ENCODE results near the gene ERFL. TPM values are rescaled to one million over a fixed set of nuclear protein-coding genes. Genes with fewer than 3 reads are reported as not detected.

Gene ERFL
- total and polyA plus RNA-seq, 2 of the 8 experiments (the other 6 are each of a cell fraction or from before 2014, with no cell fraction given): 0.12 TPM; not detected in 1

- H2BK12ac ChIP-seq (ENCODE audit: low read depth, low read length): peak overlapping the region; percentile 84; the same call in 1 of the 2 replicates
- H3K4ac ChIP-seq (replicated peaks; ENCODE audit: insufficient read length, low read depth, low read length): no peak overlapping the region
- no peak overlapping the region for H3K23ac ChIP-seq (ENCODE audit: insufficient read length)
- DNase-seq (ENCODE audit: low read depth in 1 of 2, low spot score in 2 of 2): no peak
- TF ChIP-seq SIRT6 (IDR thresholded peaks at IDR 0.05; ENCODE audit: low read length) (no peak), PHF8 (conservative IDR thresholded peaks at IDR 0.05; ENCODE audit: low read depth, low read length) (no peak), EZH2 (IDR thresholded peaks at IDR 0.05; ENCODE audit: low read depth, low read length, severe bottlenecking) (peak; percentile 34), SP4 (IDR thresholded peaks at IDR 0.05; ENCODE audit: low read length) (no peak), SUZ12 (IDR thresholded peaks at IDR 0.05; ENCODE audit: low read length) (peak; percentile 18; the same call in 1 of the 2 replicates)
- TF ChIP-seq, protein P1, sequence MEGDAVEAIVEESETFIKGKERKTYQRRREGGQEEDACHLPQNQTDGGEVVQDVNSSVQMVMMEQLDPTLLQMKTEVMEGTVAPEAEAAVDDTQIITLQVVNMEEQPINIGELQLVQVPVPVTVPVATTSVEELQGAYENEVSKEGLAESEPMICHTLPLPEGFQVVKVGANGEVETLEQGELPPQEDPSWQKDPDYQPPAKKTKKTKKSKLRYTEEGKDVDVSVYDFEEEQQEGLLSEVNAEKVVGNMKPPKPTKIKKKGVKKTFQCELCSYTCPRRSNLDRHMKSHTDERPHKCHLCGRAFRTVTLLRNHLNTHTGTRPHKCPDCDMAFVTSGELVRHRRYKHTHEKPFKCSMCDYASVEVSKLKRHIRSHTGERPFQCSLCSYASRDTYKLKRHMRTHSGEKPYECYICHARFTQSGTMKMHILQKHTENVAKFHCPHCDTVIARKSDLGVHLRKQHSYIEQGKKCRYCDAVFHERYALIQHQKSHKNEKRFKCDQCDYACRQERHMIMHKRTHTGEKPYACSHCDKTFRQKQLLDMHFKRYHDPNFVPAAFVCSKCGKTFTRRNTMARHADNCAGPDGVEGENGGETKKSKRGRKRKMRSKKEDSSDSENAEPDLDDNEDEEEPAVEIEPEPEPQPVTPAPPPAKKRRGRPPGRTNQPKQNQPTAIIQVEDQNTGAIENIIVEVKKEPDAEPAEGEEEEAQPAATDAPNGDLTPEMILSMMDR (IDR thresholded peaks at IDR 0.05; ENCODE audit: control extremely low read depth in 1 of 3, insufficient read depth in 1 of 3, low read depth in 1 of 3, low read length in 3 of 3): no peak
- FAIRE-seq: no peak
- 50% methylated on average over 7 of the region's 7 CpGs; no CpG with 5 or more reads in 1 of the 2 experiments for WGBS, 2 experiments (ENCODE audit: extremely low coverage in 1 of 2, insufficient coverage in 1 of 2, insufficient read length in 1 of 2, insufficient replicate concordance in 2 of 2, low coverage in 1 of 2, low lambda C conversion rate in 2 of 2, missing lambda C conversion rate in 1 of 2)
- no peak overlapping the region for H3K27ac ChIP-seq (ENCODE audit: low read depth, low read length)
- POLR2A ChIA-PET (ENCODE audit: partially characterized antibody): interaction anchor here (0.5 to 1.5 kb wide), 6 partner anchors 13 to 61 kb away, joined by 3 to 5 read pairs (median 4); no protein-coding TSS in a partner anchor
- H2BK15ac ChIP-seq (ENCODE audit: low read length): peak overlapping the region; percentile 83; the same call in 1 of the 2 replicates
- H4K5ac ChIP-seq (ENCODE audit: insufficient read length, low read depth, low read length): no peak overlapping the region
- H3K18ac ChIP-seq (ENCODE audit: extremely low read depth, low read length): no peak overlapping the region
- H3K79me1 ChIP-seq (ENCODE audit: low read depth, low read length): no peaks in the 10 kb centered on the region
- H2AFZ ChIP-seq (ENCODE audit: low read length): no peak overlapping the region
- no peak overlapping the region for H4K8ac ChIP-seq (ENCODE audit: extremely low read depth, insufficient read depth, low read length)
- no peak overlapping the region for H3K4me3 ChIP-seq (ENCODE audit: extremely low read depth in 1 of 4, insufficient read depth in 2 of 4, low read depth in 3 of 4, low read length in 4 of 4)
- H4K91ac ChIP-seq (replicated peaks; ENCODE audit: insufficient read length, low read length): no peak overlapping the region
- H3K14ac ChIP-seq (ENCODE audit: insufficient read length): no peak overlapping the region
- H3K27me3 ChIP-seq (replicated peaks in 1 of 4; ENCODE audit: control insufficient read depth in 3 of 4, extremely low read depth in 1 of 4, insufficient read depth in 3 of 4, low read length in 3 of 4): peaks cover 95 to 99% (median 96%) of the 10 kb centered on the region in 4 experiments
- H3K56ac ChIP-seq (replicated peaks; ENCODE audit: insufficient read length, low read depth, low read length): no peak overlapping the region
- no peaks in the 10 kb centered on the region for H3K36me3 ChIP-seq (ENCODE audit: control insufficient read depth in 2 of 4, insufficient read depth in 4 of 4, low read length in 3 of 4)
- H3K9me3 ChIP-seq (ENCODE audit: insufficient read depth in 2 of 2, low read depth in 1 of 2, low read length in 1 of 2): no peaks in the 10 kb centered on the region
- peaks cover 8 to 28% of the 10 kb centered on the region in 2 experiments for H4K20me1 ChIP-seq (replicated peaks in 1 of 2; ENCODE audit: control insufficient read depth in 1 of 2, insufficient read depth in 2 of 2, low read length in 2 of 2)
- no peaks in the 10 kb centered on the region for H3K79me2 ChIP-seq (ENCODE audit: control insufficient read depth in 1 of 2, insufficient read depth in 2 of 2, low read length in 2 of 2)
- no peak overlapping the region for H2BK120ac ChIP-seq (replicated peaks; ENCODE audit: low read depth, low read length)
- H2AK5ac ChIP-seq (ENCODE audit: low read depth, low read length): 0 out of 2 replicates have a peak overlapping the region, but pooled peaks have one; percentile 46
- peak overlapping the region in 1 of 4 experiments; percentile 8; a peak in 1 of 7 replicates for H3K9ac ChIP-seq (replicated peaks in 1 of 4; ENCODE audit: extremely low read depth in 1 of 4, low read depth in 3 of 4, low read length in 3 of 4)
- H3K4me2 ChIP-seq (ENCODE audit: insufficient read depth in 1 of 2, low read depth in 2 of 2, low read length in 2 of 2): no peak overlapping the region
- CTCF ChIA-PET (ENCODE audit: partially characterized antibody): interaction anchor here (0.5 to 1.3 kb wide), 5 partner anchors 9 to 417 kb away, joined by 3 to 5 read pairs (median 3); no protein-coding TSS in a partner anchor
- peak overlapping the region; percentile 97; the same call in 1 of the 2 replicates for H2BK20ac ChIP-seq (ENCODE audit: low read length)
- no peak overlapping the region for H2BK5ac ChIP-seq (ENCODE audit: low read depth, low read length)
- peaks cover 6 to 20% (median 16%) of the 10 kb centered on the region in 4 experiments for H3K4me1 ChIP-seq (replicated peaks in 1 of 4; ENCODE audit: control insufficient read depth in 3 of 4, insufficient read depth in 4 of 4, low read length in 3 of 4)
- H3K23me2 ChIP-seq (ENCODE audit: low read depth, low read length): peaks cover 10% of the 10 kb centered on the region
These were observed 2.8 kb downstream of the ERFL start for GRCh38 chr19:41925208-41926003.

Measured in H1 (cell line).